ENCODE measurements around the gene PSMC5.
"Not testable (repeated sequence)": the region's sequence is repeated elsewhere in the genome, so short reads cannot be mapped to it uniquely, and the experiment has no call there.

DNA sequence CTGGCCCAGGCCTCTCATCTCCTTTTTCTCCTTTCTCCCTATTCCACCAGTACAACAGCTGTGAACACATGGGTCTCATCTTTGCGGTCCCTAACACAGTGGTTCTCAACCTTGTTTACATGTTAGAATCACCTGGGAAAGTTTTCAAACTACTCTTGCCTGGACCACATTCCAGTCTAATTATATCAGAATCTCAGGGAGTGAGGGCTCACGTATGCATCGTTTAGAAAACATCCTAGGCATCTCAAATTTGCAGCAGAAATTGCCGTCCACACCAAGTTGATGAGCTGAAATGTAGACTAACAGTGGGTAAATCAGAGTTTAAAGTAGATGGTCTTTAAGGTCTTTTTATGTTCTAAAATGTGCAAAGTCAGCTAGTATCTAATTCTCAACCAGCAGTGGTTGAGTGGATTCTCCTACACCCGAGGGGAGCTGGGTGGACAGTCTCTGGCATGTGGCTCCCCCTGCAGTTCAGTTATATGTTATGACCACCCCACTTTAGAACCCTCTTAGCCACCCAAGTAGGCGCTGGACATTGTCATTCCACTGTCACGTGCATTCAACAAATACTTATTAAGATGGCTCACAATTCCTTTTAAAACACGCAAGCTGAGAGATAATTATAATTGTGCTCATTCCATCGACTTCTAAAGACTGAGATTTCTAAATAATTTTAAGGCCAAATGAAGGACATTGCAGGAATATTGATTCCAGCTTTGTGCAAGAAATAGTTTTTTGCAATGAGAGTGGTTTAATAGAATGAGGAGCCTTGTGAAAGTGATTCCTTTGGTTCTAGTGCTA, 42.5 kb downstream of the PSMC5 start:
- TF ChIP-seq, protein P1, sequence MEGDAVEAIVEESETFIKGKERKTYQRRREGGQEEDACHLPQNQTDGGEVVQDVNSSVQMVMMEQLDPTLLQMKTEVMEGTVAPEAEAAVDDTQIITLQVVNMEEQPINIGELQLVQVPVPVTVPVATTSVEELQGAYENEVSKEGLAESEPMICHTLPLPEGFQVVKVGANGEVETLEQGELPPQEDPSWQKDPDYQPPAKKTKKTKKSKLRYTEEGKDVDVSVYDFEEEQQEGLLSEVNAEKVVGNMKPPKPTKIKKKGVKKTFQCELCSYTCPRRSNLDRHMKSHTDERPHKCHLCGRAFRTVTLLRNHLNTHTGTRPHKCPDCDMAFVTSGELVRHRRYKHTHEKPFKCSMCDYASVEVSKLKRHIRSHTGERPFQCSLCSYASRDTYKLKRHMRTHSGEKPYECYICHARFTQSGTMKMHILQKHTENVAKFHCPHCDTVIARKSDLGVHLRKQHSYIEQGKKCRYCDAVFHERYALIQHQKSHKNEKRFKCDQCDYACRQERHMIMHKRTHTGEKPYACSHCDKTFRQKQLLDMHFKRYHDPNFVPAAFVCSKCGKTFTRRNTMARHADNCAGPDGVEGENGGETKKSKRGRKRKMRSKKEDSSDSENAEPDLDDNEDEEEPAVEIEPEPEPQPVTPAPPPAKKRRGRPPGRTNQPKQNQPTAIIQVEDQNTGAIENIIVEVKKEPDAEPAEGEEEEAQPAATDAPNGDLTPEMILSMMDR (conservative IDR thresholded peaks at IDR 0.05; ENCODE audit: low read length): peak; percentile 52
- TF ChIP-seq EZH2phosphoT487 (IDR thresholded peaks at IDR 0.05; ENCODE audit: borderline replicate concordance, low read depth, low read length): not testable (repeated sequence)

Data from OCI-LY7 (cell line).